ENCODE data around the gene EEF1AKMT3. TPM values are rescaled to one million over a fixed set of nuclear protein-coding genes. Genes with fewer than 3 reads are reported as not detected.

EEF1AKMT3 gene
- total RNA-seq, 4 donors from 2014 or later, result 10.3 to 14.6 (median 11.4) TPM

- no peak for TF ChIP-seq CTCF (IDR thresholded peaks at IDR 0.05; ENCODE audit: low read depth)
These were observed 12.9 kb upstream of the EEF1AKMT3 start for GRCh38 chr12:57759360-57759980.

- TF ChIP-seq CTCF (IDR thresholded peaks at IDR 0.05; ENCODE audit: low read depth), result no peak
These were observed 11.9 kb upstream of the EEF1AKMT3 start for GRCh38 chr12:57760347-57760982.

- TF ChIP-seq CTCF (IDR thresholded peaks at IDR 0.05; ENCODE audit: low read depth), result no peak
These were observed 10.9 kb upstream of the EEF1AKMT3 start for GRCh38 chr12:57761391-57761998.

- TF ChIP-seq CTCF (IDR thresholded peaks at IDR 0.05; ENCODE audit: low read depth), result no peak
These were observed 10.0 kb upstream of the EEF1AKMT3 start for GRCh38 chr12:57762463-57762862.

GRCh38 chr12:57763881-57764661 lies 8.3 kb upstream of the EEF1AKMT3 start:
- no peak for TF ChIP-seq CTCF (IDR thresholded peaks at IDR 0.05; ENCODE audit: low read depth)

GRCh38 chr12:57764662-57765002 lies 7.8 kb upstream of the EEF1AKMT3 start:
- no peak for TF ChIP-seq CTCF (IDR thresholded peaks at IDR 0.05; ENCODE audit: low read depth)
